HG03064 (cell line): ENCODE data around the gene RPL13.
"Not testable (repeated sequence)": the region's sequence is repeated elsewhere in the genome, so short reads cannot be mapped to it uniquely, and the experiment has no call there.

Experiments
- ATAC-seq: cut with Tn5 transposase; IDR thresholded peaks from one replicate; pipeline ENCODE4 v1.9.1; 2021; ENCODE audit warnings: low read depth; ENCODE audit not compliant: unreplicated experiment

The RPL13 gene

GRCh38 chr16:89575247-89576152 lies 15.0 kb downstream of the RPL13 start, which contains the start of gene CPNE7:
TSS of gene CPNE7 (plus strand) at chr16:89575758. CDS start at chr16:89575898, 140 bp downstream.
- ATAC-seq, result no peak

GRCh38 chr16:89576153-89577054 lies 15.9 kb downstream of the RPL13 start:
- ATAC-seq, result no peak

- no peak for ATAC-seq
Measured at GRCh38 chr16:89577055-89577759, 16.7 kb downstream of the RPL13 start.

- no peak for ATAC-seq
Measured at GRCh38 chr16:89579351-89579750, 18.9 kb downstream of the RPL13 start.

GRCh38 chr16:89581045-89581695 lies 20.7 kb downstream of the RPL13 start:
- ATAC-seq, result no peak

- no peak for ATAC-seq
Measured at GRCh38 chr16:89581861-89582563, 21.5 kb downstream of the RPL13 start.

GRCh38 chr16:89582614-89583196 lies 22.2 kb downstream of the RPL13 start:
- ATAC-seq, result no peak

- ATAC-seq, result no peak
Measured at GRCh38 chr16:89583197-89583894, 22.9 kb downstream of the RPL13 start.

- no peak for ATAC-seq
Measured at GRCh38 chr16:89583895-89584644, 23.6 kb downstream of the RPL13 start.

- ATAC-seq, result no peak
Measured at GRCh38 chr16:89584768-89585549, 24.5 kb downstream of the RPL13 start.

GRCh38 chr16:89586218-89586617 lies 25.7 kb downstream of the RPL13 start:
- ATAC-seq, result no peak

- no peak for ATAC-seq
Measured at GRCh38 chr16:89586853-89587252, 26.4 kb downstream of the RPL13 start.

GRCh38 chr16:89587676-89588075 lies 27.2 kb downstream of the RPL13 start:
- not testable (repeated sequence) for ATAC-seq

GRCh38 chr16:89588413-89589109 lies 28.1 kb downstream of the RPL13 start:
- no peak for ATAC-seq

GRCh38 chr16:89589241-89589926 lies 28.9 kb downstream of the RPL13 start:
- no peak for ATAC-seq

- no peak for ATAC-seq
Measured at GRCh38 chr16:89593841-89594240, 33.4 kb downstream of the RPL13 start.
